Ectodermal cell (in vitro differentiated cells): ENCODE measurements around the gene MYO7A. TPM values are rescaled to one million over a fixed set of nuclear protein-coding genes. Genes with fewer than 3 reads are reported as not detected.

Source experiments
- H3K27ac ChIP-seq: 2 replicates; pipeline ENCODE4 v1.7.0; 2013; ENCODE audit warnings: mild to moderate bottlenecking, low read depth, low read length; ENCODE audit not compliant: insufficient read depth, poor library complexity, severe bottlenecking
- H3K27me3 ChIP-seq: 2 replicates; pipeline ENCODE4 v1.7.0; 2013; ENCODE audit warnings: mild to moderate bottlenecking, low read length; ENCODE audit not compliant: insufficient read depth, control insufficient read depth, poor library complexity, severe bottlenecking
- H3K36me3 ChIP-seq: one replicate; pipeline ENCODE4 v1.7.0; 2013; ENCODE audit warnings: low read length; ENCODE audit not compliant: control insufficient read depth, insufficient read depth
- H3K4me1 ChIP-seq: one replicate; pipeline ENCODE4 v1.7.0; 2013; ENCODE audit warnings: low read length; ENCODE audit not compliant: control insufficient read depth, insufficient read depth
- H3K4me3 ChIP-seq: 2 replicates; pipeline ENCODE4 v1.7.0; 2013; ENCODE audit warnings: low read depth, low read length, control low read depth; ENCODE audit not compliant: insufficient read depth
- H3K9me3 ChIP-seq: 2 replicates; pipeline ENCODE4 v1.7.0; 2013; ENCODE audit warnings: mild to moderate bottlenecking, low read length, moderate library complexity; ENCODE audit not compliant: control insufficient read depth
- WGBS, 2 experiments: methylation state at CpG; one replicate each; pipeline ENCODE4 v1.1.7; 2013; ENCODE audit warnings: missing lambda C conversion rate in 2 of 2; 5-methylcytosine and 5-hydroxymethylcytosine counted together
- polyA plus RNA-seq, 4 experiments: library from polyadenylated mRNA; stranded (reverse); fragments of 50-300 nt; gene quantifications; one replicate each; pipeline ENCODE4 v1.2.3, GENCODE V29; 2013

The MYO7A gene
- polyA plus RNA-seq (2013, experiment 1 of 4): 4.8 TPM
- 5.2 TPM for polyA plus RNA-seq (2013, experiment 2 of 4)
- 2.5 TPM for polyA plus RNA-seq (2013, experiment 3 of 4)
- 2.9 TPM for polyA plus RNA-seq (2013, experiment 4 of 4)

- Histone ChIP-seq H3K27ac (no peak within 1 kb of the TSS), H3K4me3 (peak within 1 kb of the TSS; percentile 36), H3K4me1 (peaks cover 10% of the 10 kb centered on the region), H3K27me3 (no peaks in the 10 kb centered on the region), H3K9me3 (no peaks in the 10 kb centered on the region), H3K36me3 (no peaks in the 10 kb centered on the region)
- 49 to 52% methylated on average over 20 of the region's 20 CpGs for WGBS, 2 experiments
Observed at GRCh38 chr11:77127920-77128691, at the start of gene MYO7A. MYO7A (plus strand) TSS chr11:77128246; CDS start chr11:77130635, 2,389 bp downstream.

- Histone ChIP-seq H3K36me3 (no peaks in the 10 kb centered on the region), H3K4me3 (no peak overlapping the region), H3K9me3 (no peaks in the 10 kb centered on the region), H3K27ac (no peak overlapping the region), H3K4me1 (no peaks in the 10 kb centered on the region), H3K27me3 (no peaks in the 10 kb centered on the region)
- 100% methylated on average over 2 of the region's 2 CpGs; no CpG with 5 or more reads in 1 of the 2 experiments for WGBS, 2 experiments
Observed at GRCh38 chr11:77079666-77080065, 48.4 kb upstream of the MYO7A start.

- Histone ChIP-seq H3K4me1 (no peaks in the 10 kb centered on the region), H3K27ac (no peak overlapping the region), H3K9me3 (no peaks in the 10 kb centered on the region), H3K36me3 (no peaks in the 10 kb centered on the region), H3K4me3 (no peak overlapping the region), H3K27me3 (no peaks in the 10 kb centered on the region)
- 88 to 96% methylated on average over 2 of the region's 2 CpGs for WGBS, 2 experiments
Observed at GRCh38 chr11:77080643-77081210, 47.3 kb upstream of the MYO7A start.

DNA sequence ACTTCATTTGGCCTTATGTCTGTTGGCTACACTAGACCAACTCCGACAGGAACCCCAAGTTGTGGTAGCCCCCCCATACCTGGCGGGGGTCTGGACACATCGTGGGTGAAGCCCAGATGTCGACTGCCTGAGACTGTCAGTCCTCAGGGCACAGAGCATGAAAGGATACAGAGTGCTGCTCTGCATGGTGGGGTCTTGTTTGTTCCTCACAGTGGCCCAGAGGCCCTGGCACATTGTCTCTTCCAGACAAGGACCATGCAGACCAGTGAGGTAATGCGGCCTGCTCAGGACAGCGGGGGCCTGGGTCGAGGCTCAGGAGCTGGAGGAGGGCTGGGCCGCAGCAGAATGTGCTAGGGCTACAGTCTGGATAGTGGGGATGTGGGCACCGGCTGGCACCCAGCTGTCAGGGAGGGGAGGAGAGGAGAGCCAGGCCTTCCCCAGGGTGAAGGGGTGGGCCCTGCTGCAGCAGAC lies 46.6 kb upstream of the MYO7A start:
- Histone ChIP-seq H3K4me3 (no peak overlapping the region), H3K9me3 (no peaks in the 10 kb centered on the region), H3K27me3 (no peaks in the 10 kb centered on the region), H3K27ac (no peak overlapping the region), H3K36me3 (no peaks in the 10 kb centered on the region), H3K4me1 (no peaks in the 10 kb centered on the region)
- 89 to 90% methylated on average over 9 of the region's 9 CpGs for WGBS, 2 experiments

- 89% methylated on average over 11 of the region's 11 CpGs for WGBS, 2 experiments
- H3K27ac ChIP-seq: no peak overlapping the region
- no peaks in the 10 kb centered on the region for H3K27me3 ChIP-seq
- H3K9me3 ChIP-seq: no peaks in the 10 kb centered on the region
- H3K4me1 ChIP-seq: no peaks in the 10 kb centered on the region
- no peak overlapping the region for H3K4me3 ChIP-seq
- no peaks in the 10 kb centered on the region for H3K36me3 ChIP-seq
Observed at GRCh38 chr11:77081976-77082836, 45.8 kb upstream of the MYO7A start.

DNA sequence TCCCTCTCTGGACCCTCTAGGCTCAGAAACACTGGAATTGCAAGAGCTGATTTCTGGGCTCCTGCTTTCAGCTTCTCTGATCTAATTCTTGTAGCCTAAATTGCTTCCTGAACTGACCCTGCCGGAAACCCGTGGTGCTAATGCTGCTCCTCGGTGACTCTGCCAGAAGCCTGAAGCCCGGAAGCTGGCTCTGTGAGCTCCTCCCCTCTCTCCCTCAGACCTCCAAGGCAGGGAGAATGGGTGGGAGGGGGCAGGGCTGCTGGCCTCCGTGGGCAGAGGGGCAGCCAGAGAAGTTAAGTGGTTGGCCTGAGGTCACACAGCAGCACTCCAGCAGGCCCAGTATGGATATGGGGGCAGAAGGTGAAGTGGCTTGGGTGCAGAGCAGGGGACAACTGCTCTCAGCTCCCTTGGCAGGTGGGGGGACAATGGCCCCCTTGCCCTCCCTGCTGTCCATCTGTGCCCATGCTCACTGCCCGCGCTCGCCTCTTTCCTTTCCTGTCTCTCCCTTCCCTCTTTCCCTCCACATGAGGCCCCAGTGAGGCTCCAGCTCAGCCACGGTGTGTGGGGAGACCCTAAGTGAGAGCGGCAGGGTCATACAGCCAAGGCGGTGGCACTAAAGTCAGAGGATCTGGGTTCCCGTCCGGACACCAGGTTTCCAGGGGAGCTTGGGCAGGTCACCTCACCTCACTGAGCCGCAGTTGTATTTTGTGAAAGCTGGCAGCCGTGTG lies 45.0 kb upstream of the MYO7A start:
- WGBS, 2 experiments: 82 to 84% methylated on average over 15 of the region's 15 CpGs
- Histone ChIP-seq H3K27me3 (no peaks in the 10 kb centered on the region), H3K27ac (no peak overlapping the region), H3K36me3 (no peaks in the 10 kb centered on the region), H3K9me3 (no peaks in the 10 kb centered on the region), H3K4me3 (no peak overlapping the region), H3K4me1 (no peaks in the 10 kb centered on the region)

GRCh38 chr11:77083566-77084245 lies 44.3 kb upstream of the MYO7A start:
- Histone ChIP-seq H3K9me3 (no peaks in the 10 kb centered on the region), H3K27ac (no peak overlapping the region), H3K4me3 (no peak overlapping the region), H3K4me1 (no peaks in the 10 kb centered on the region), H3K27me3 (no peaks in the 10 kb centered on the region), H3K36me3 (no peaks in the 10 kb centered on the region)
- 93 to 94% methylated on average over 12 of the region's 12 CpGs for WGBS, 2 experiments

GRCh38 chr11:77084581-77085191 lies 43.4 kb upstream of the MYO7A start:
- Histone ChIP-seq H3K4me3 (no peak overlapping the region), H3K9me3 (no peaks in the 10 kb centered on the region), H3K27me3 (no peaks in the 10 kb centered on the region), H3K27ac (no peak overlapping the region), H3K4me1 (no peaks in the 10 kb centered on the region), H3K36me3 (no peaks in the 10 kb centered on the region)
- WGBS, 2 experiments: 95 to 96% methylated on average over 25 of the region's 25 CpGs

GRCh38 chr11:77085652-77086051 lies 42.4 kb upstream of the MYO7A start:
- no peak overlapping the region for H3K27ac ChIP-seq
- H3K4me1 ChIP-seq: no peaks in the 10 kb centered on the region
- no peak overlapping the region for H3K4me3 ChIP-seq
- 96% methylated on average over 6 of the region's 6 CpGs for WGBS, 2 experiments
- H3K9me3 ChIP-seq: no peaks in the 10 kb centered on the region
- no peaks in the 10 kb centered on the region for H3K36me3 ChIP-seq
- no peaks in the 10 kb centered on the region for H3K27me3 ChIP-seq
